ENCODE results near the gene IQSEC3.

GRCh38 chr12:120951-121350 lies 54.4 kb downstream of the IQSEC3 start:
- TF ChIP-seq FOS (IDR thresholded peaks at IDR 0.05; ENCODE audit: borderline replicate concordance, extremely low read depth, insufficient read length), result no peak
- no peak for TF ChIP-seq POLR2A (IDR thresholded peaks at IDR 0.05; ENCODE audit: low read depth, low read length)
- no peak for TF ChIP-seq E2F8 (IDR thresholded peaks at IDR 0.05; ENCODE audit: low read depth, partially characterized antibody)
- TF ChIP-seq KDM1A (IDR thresholded peaks at IDR 0.05; ENCODE audit: borderline replicate concordance), result no peak
- TF ChIP-seq PBX3 (IDR thresholded peaks at IDR 0.05; ENCODE audit: insufficient replicate concordance, low read depth, low read length), result no peak
- no peak for TF ChIP-seq CTCF (IDR thresholded peaks at IDR 0.05 in 2 of 3, conservative IDR thresholded peaks at IDR 0.05 in 1 of 3; ENCODE audit: control insufficient read depth in 2 of 3, extremely low read depth in 1 of 3, insufficient read depth in 1 of 3, low read depth in 3 of 3, low read length in 3 of 3)
- no peak for TF ChIP-seq NR2F1 (conservative IDR thresholded peaks at IDR 0.05)
- no peak for TF ChIP-seq MAX (IDR thresholded peaks at IDR 0.05; ENCODE audit: low read depth, low read length)
- no peak for TF ChIP-seq USF2 (IDR thresholded peaks at IDR 0.05; ENCODE audit: borderline replicate concordance, low read depth, low read length)
- no peak for TF ChIP-seq MEF2B (IDR thresholded peaks at IDR 0.05; ENCODE audit: partially characterized antibody, poor library complexity, severe bottlenecking)
- TF ChIP-seq ATF3 (IDR thresholded peaks at IDR 0.05; ENCODE audit: borderline replicate concordance, extremely low read depth, low read depth, low read length), result no peak
- TF ChIP-seq YY1 (IDR thresholded peaks at IDR 0.05; ENCODE audit: low read depth, low read length), result no peak
- TF ChIP-seq REST (IDR thresholded peaks at IDR 0.05; ENCODE audit: low read depth, low read length), result no peak
- TF ChIP-seq FOXK2 (IDR thresholded peaks at IDR 0.05), result no peak
